Measurements from ENCODE around the gene AGAP3. TPM values are rescaled to one million over a fixed set of nuclear protein-coding genes. Genes with fewer than 3 reads are reported as not detected.

Gene AGAP3
- total and polyA plus RNA-seq, 2 of the 4 experiments (the other 2 are of a cell fraction) = 35.3 to 93.9 TPM

GRCh38 chr7:151051108-151051507 is 35.2 kb upstream of the AGAP3 start:
- whole genome bisulfite sequencing, 2 experiments (ENCODE audit: extremely low coverage in 2 of 2, insufficient read length in 1 of 2) = 2% methylated on average over 36 of the region's 50 CpGs; no CpG with 5 or more reads in 1 of the 2 experiments
- H2AFZ ChIP-seq (replicated peaks; ENCODE audit: low read length, poor library complexity) = peak overlapping the region; percentile 51
- H3K4me1 ChIP-seq (ENCODE audit: control insufficient read depth, insufficient read depth, low read length) = peaks cover 11% of the 10 kb centered on the region; the same call in 1 of the 2 replicates
- H2AK5ac ChIP-seq (ENCODE audit: low read depth, low read length) = no peak overlapping the region
- H2BK15ac ChIP-seq (ENCODE audit: low read depth, low read length) = no peak overlapping the region
- H4K91ac ChIP-seq (ENCODE audit: insufficient read depth, low read depth, low read length) = no peak overlapping the region
- H3K27ac ChIP-seq (ENCODE audit: insufficient read depth, low read length) = no peak overlapping the region
- H2BK20ac ChIP-seq (ENCODE audit: low read depth, low read length) = no peak overlapping the region
- no peak overlapping the region for H4K5ac ChIP-seq (ENCODE audit: low read depth, low read length)
- no peak overlapping the region for H4K8ac ChIP-seq (ENCODE audit: low read depth in 2 of 2, low read length in 2 of 2)
- TF ChIP-seq SMC3 (IDR thresholded peaks at IDR 0.05; ENCODE audit: low read depth, low read length) (no peak), BHLHE40 (IDR thresholded peaks at IDR 0.05; ENCODE audit: low read depth, low read length) (peak; percentile 97), RCOR1 (IDR thresholded peaks at IDR 0.05; ENCODE audit: insufficient replicate concordance, low read length) (peak; percentile 54), MXI1 (IDR thresholded peaks at IDR 0.05; ENCODE audit: borderline replicate concordance, low read depth, low read length) (peak; percentile 100), FOS (IDR thresholded peaks at IDR 0.05; ENCODE audit: low read depth, low read length) (no peak), ELK1 (IDR thresholded peaks at IDR 0.05; ENCODE audit: borderline replicate concordance, low read depth, low read length) (no peak), RFX5 (IDR thresholded peaks at IDR 0.05; ENCODE audit: low read depth, low read length) (no peak), POLR2A (IDR thresholded peaks at IDR 0.05; ENCODE audit: low read depth, low read length) (no peak), CHD1 (IDR thresholded peaks at IDR 0.05; ENCODE audit: low read depth, low read length) (no peak), CEBPB (IDR thresholded peaks at IDR 0.05; ENCODE audit: low read depth, low read length) (no peak), USF2 (IDR thresholded peaks at IDR 0.05; ENCODE audit: low read depth, low read length) (no peak), RAD21 (IDR thresholded peaks at IDR 0.05; ENCODE audit: low read length) (no peak), CTCF (conservative IDR thresholded peaks at IDR 0.05; ENCODE audit: low read depth, low read length) (no peak), NFE2L2 (IDR thresholded peaks at IDR 0.05; ENCODE audit: low read depth, low read length) (no peak), MAFK (IDR thresholded peaks at IDR 0.05; ENCODE audit: low read depth, low read length) (no peak), MAZ (IDR thresholded peaks at IDR 0.05; ENCODE audit: borderline replicate concordance, low read depth, low read length) (peak; percentile 85; the same call in 1 of the 2 replicates)
- dilution Hi-C loops (cut with HindIII; ENCODE audit: low sequenced_read_pairs, unreplicated experiment) (no loop called here), intact Hi-C loops (cut with micrococcal nuclease) (no loop called here), in situ Hi-C loops (cut with MboI; ENCODE audit: low sequenced_read_pairs) (no loop called here)
- no peak overlapping the region for H3K23ac ChIP-seq (ENCODE audit: low read depth, low read length)
- H3K4ac ChIP-seq (ENCODE audit: low read depth, low read length) = no peak overlapping the region
- H3K9me3 ChIP-seq (ENCODE audit: control insufficient read depth, insufficient read depth, low read length) = no peaks in the 10 kb centered on the region
- no peaks in the 10 kb centered on the region for H3K36me3 ChIP-seq (ENCODE audit: control insufficient read depth, insufficient read depth, low read length)
- no peak overlapping the region for H3K4me3 ChIP-seq (ENCODE audit: insufficient read depth, low read depth, low read length)
- no peak overlapping the region for H2BK120ac ChIP-seq (ENCODE audit: low read depth, low read length)
- CTCF ChIA-PET = interaction anchor here (0.6 kb wide), 1 partner anchor 89 kb away, joined by 3 read pairs; no protein-coding TSS in a partner anchor
- BruUV-seq (replicated peaks) = no TSS peak
- POLR2A ChIA-PET (ENCODE audit: unreplicated experiment) = no interaction called here
- H3K4me2 ChIP-seq (ENCODE audit: low read depth, low read length) = no peak overlapping the region; the same call in 1 of the 2 replicates
- H2AK9ac ChIP-seq (replicated peaks; ENCODE audit: low read depth, low read length, poor library complexity) = no peak overlapping the region
- ATAC-seq (ENCODE audit: low read depth) (peak; percentile 85), DNase-seq (peak; percentile 77)
- no peak overlapping the region for H3K56ac ChIP-seq (ENCODE audit: extremely low read depth, insufficient read depth, low read length)
- H3K79me1 ChIP-seq (ENCODE audit: low read depth in 1 of 2, low read length in 2 of 2) = 0 out of 4 replicates have a peak, but pooled peaks cover 0 to 3% of the 10 kb centered on the region in 2 experiments
- H4K20me1 ChIP-seq (ENCODE audit: insufficient read depth, low read length) = peaks cover 18% of the 10 kb centered on the region
- no peak overlapping the region for H3K18ac ChIP-seq (ENCODE audit: low read depth, low read length)
- no peak overlapping the region for H2BK5ac ChIP-seq (ENCODE audit: low read depth, low read length, poor library complexity, severe bottlenecking)
- H3K14ac ChIP-seq (replicated peaks; ENCODE audit: low read depth, low read length) = no peak overlapping the region
- no peak overlapping the region for H3K9ac ChIP-seq (ENCODE audit: low read depth, low read length)
- H3K27me3 ChIP-seq (ENCODE audit: control insufficient read depth, insufficient read depth, low read length) = no peaks in the 10 kb centered on the region; the same call in 1 of the 2 replicates
- H3K9me1 ChIP-seq (ENCODE audit: insufficient read depth, low read length) = peaks cover 6% of the 10 kb centered on the region; the same call in 1 of the 2 replicates
